RPMI8226 (cell line): ENCODE measurements around the gene PATE1.

Experiments
- DNase-seq: peaks from one replicate; pipeline ENCODE4 v3.0.0-alpha.2; 2015

PATE1 gene

DNA sequence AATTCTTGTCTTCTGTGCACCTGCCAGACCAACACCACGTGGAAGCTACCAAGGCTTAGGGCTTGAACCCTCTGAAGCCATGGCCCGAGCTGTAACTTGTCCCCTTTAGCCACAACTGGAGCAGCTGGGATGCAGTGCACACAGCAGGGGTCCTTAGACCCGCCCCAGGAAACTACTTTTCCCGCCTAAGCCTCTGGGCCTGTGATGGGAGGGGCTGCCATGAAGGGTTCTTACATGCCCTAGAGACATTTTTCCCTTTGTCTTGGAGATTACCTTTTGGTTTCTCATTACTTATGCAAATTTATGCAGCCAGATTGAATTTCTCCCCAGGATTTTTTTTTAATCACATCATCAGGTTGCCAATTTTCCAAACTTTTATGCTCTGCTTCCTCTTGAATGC is 51.6 kb downstream of the PATE1 start:
- DNase-seq, result no peak
